Astrocyte of the cerebellum (primary cell): ENCODE results near the gene NGDN.
"Not testable (repeated sequence)": the region's sequence is repeated elsewhere in the genome, so short reads cannot be mapped to it uniquely, and the experiment has no call there.

Experiments
- DNase-seq: peaks from one replicate; pipeline ENCODE4 v3.0.0-alpha.2; 2011; ENCODE audit warnings: low read depth
- H3K4me3 ChIP-seq: 2 replicates; pipeline ENCODE4 v1.5.1; 2011; ENCODE audit warnings: mild to moderate bottlenecking, low read depth, low read length, moderate library complexity
- CTCF ChIP-seq: IDR thresholded peaks from 2 replicates; pipeline ENCODE4 v1.5.1; 2012; ENCODE audit warnings: low read length, low read depth, moderate library complexity, mild to moderate bottlenecking; ENCODE audit errors: missing control alignments
- in situ Hi-C: cut with HindIII; loops from 2 replicates; pipeline ENCODE4 v1.10.0; 2017; ENCODE audit warnings: low sequenced_read_pairs

Gene NGDN

GRCh38 chr14:23454445-23454856 lies 15.1 kb upstream of the NGDN start:
- in situ Hi-C loops = no loop called here
- no peak for DNase-seq
- TF ChIP-seq CTCF = no peak

GRCh38 chr14:23456883-23457586 lies 12.5 kb upstream of the NGDN start:
- H3K4me3 ChIP-seq, in situ Hi-C loops, DNase-seq: not testable (repeated sequence)
- TF ChIP-seq CTCF = peak; percentile 43

More at GRCh38 chr14:23454445-23454856, 15.1 kb upstream of the NGDN start:
- no peak overlapping the region for H3K4me3 ChIP-seq

- no peak for DNase-seq
- no peak for TF ChIP-seq CTCF
- in situ Hi-C loops = no loop called here
- H3K4me3 ChIP-seq = no peak overlapping the region
Observed at GRCh38 chr14:23457587-23458445, 11.7 kb upstream of the NGDN start.

GRCh38 chr14:23460960-23461359 lies 8.5 kb upstream of the NGDN start:
- in situ Hi-C loops = no loop called here
- no peak for DNase-seq
- TF ChIP-seq CTCF = peak; percentile 6
- no peak overlapping the region for H3K4me3 ChIP-seq

GRCh38 chr14:23464700-23465099 lies 4.8 kb upstream of the NGDN start:
- no peak for DNase-seq
- no peak overlapping the region for H3K4me3 ChIP-seq
- in situ Hi-C loops = no loop called here
- no peak for TF ChIP-seq CTCF

GRCh38 chr14:23465261-23465660 lies 4.2 kb upstream of the NGDN start:
- H3K4me3 ChIP-seq = no peak overlapping the region
- in situ Hi-C loops = no loop called here
- no peak for DNase-seq
- TF ChIP-seq CTCF = no peak
